Stimulated activated CD8-positive, alpha-beta memory T cell treated with anti-CD3 and anti-CD28 coated beads, Interleukin-12 subunit alpha, Interleukin-12 subunit beta, amount 100 ng/mL, for 1 hour (primary cell): Measurements from ENCODE around the gene ADAMTSL3.
"Not testable (repeated sequence)": the region's sequence is repeated elsewhere in the genome, so short reads cannot be mapped to it uniquely, and the experiment has no call there.

Experiments
- DNase-seq: peaks from one replicate; pipeline ENCODE4 v3.0.0-alpha.2; 2020; ENCODE audit warnings: low read depth

ADAMTSL3 gene

DNA sequence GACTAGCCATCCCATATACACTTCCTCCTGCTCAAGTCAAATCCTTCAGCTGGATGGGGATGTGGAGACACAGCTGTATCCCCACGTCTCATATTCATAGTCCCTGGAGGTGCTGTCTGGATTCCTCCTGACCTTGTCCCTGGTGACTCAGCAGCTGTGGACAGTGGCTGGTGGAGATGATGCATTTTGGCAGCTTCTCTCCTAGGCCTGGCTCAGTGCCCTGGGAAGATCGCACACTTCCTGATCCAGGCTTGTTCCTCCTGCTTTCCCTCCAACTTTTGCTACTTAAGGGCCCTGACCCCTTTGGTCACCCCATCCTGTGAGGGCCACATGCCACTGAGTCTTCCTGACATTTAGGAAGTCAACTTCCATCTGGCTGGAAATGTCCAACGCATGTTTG lies 44.4 kb downstream of the ADAMTSL3 start:
- DNase-seq = no peak

DNA sequence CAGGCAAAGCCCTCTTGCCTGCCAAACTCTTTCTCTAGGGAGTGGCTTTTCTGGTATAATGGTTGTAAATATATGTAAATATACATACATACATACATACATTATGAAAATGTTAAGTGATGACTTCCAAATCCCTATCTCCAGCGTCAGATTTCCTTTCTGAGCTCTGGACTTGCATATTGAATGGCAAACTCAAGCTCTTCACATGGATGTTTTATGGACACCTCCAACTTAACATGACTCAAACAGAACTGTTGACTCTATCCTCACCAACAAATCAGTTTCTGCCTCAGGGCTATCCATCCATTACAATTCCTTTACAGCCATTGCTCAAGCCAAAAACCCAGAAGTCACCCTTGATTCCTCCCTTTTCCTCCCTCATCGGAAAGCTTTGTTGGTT lies 45.1 kb downstream of the ADAMTSL3 start:
- DNase-seq = no peak

DNA sequence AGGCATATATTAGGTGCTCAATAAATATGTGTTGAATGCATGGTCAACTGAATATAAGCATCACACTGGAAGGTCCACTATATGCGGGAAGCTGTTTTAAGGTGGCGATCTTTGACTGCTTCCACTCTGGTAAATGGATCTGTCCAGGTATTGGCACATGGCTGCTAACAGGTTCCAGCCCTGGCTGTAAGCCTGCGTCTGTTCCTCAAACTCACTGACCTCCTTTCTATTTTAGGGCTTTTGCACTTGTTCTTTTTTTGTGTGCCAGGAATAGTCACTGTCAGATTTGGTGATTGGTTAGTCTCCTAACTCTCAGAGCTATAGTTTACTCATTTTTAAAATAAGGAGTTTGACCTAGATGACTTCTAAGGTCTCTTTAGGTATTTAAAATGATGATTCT lies 46.2 kb downstream of the ADAMTSL3 start:
- no peak for DNase-seq

DNA sequence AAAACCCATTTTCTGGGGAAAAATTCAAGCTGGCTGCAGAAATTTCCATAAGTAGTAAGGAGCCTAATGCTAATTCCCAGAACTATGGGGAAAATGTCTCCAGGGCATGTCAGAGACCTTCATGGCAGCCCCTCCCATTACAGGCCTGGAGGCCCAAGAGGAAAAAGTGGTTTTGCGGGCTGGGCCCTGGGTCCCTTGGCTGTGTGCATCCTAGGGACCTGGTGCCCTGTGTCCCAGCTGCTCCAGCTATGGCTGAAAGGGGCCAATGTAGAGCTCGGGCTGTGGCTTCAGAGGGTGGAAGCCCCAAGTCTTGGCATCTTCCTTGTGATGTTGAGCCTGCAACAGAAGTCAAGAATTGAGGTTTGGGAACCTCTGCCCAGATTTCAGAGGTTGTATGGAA lies 48.4 kb downstream of the ADAMTSL3 start:
- not testable (repeated sequence) for DNase-seq

DNA sequence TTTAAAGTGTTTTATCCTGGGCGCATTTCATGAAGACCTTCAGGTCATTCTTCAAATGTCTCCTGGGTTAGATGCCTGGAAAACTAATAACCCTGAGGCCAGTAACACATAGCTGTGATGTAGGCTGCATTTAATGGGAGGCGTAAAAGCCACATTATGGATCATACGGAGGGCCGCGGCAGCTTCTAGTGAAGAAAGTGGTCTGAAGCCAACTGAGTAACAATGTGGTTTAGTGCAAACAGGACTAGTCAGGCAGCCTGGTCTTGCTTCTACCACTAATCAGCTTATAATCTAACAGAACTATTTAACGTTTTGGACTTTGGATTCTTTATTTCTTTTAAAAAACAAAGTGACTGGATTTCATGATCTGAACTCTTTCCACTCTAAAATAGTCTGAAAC lies 54.4 kb downstream of the ADAMTSL3 start:
- no peak for DNase-seq

DNA sequence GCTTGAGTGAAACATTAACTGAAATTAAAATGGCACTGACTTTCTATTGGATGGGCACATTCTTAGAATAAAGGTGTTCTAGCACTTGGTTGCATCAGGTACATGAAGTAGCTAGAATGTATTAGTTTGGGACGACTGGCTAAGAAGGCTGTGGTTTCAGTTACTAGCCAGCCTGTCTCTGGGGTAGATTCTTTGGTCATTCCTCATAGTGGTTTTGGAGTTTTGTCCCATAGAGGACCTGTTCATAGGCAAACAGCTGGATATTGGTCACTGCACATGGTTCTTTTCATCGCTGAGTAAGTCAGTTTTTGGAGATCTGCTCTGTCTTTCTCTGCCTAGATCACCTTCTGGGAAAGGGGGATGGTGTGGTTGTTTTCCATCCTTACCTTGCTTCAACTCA lies 55.3 kb downstream of the ADAMTSL3 start:
- DNase-seq = no peak

DNA sequence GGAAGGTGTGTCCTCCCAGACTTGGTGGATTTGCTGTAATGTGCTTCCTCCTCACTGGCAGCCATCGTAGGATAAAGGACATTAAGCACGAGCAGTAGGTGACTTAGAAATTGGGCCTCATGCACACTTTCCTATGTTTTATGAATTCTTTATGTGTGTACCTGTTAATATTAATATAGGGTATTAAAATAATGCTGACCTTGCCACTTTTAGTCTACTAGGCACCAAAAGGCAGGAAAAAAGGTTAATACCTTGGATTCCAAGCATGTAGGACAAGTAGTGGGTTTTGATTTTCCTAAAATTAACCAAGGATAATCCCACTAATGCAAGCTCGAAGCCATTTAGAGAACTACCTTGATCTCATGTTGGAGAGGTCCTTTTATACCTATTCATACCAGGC lies 55.9 kb downstream of the ADAMTSL3 start:
- no peak for DNase-seq

DNA sequence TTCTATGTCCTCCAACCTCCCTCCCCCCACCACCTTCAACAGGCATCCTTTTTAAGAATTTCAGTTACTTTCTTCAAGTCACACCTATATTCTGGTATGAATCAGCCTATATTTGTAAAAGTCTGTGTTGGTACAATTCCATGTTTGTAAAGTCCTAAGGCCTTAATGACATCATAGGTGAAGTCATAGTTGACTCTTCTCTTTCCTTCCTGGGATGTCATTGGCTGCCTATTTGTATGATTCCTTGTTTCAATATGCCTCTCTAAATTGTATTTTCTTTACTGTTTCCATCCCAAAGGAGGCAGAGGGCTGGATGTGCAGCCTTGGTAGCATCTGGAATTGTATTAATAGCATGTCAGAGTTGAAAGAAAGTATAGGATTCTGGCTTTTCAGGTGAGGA lies 56.5 kb downstream of the ADAMTSL3 start:
- no peak for DNase-seq

DNA sequence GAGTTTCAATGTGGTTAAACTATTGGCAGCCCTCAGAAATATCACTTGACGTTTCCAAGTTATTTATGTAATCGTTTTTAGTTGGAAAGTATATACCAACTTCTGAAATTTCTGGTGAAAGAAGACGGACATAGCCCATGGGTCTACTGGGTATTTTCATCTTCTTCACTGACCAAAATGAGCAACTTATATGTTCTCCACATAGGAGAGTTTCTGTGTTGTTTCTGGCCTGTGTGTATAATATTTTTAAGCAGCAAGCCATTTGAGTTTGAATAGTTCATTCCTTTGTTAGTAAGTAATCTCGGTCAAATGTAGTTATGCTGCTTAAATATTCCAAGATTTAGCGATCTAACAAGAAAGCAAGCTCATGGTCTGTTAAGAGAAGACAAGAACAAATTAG lies 57.3 kb downstream of the ADAMTSL3 start:
- no peak for DNase-seq

DNA sequence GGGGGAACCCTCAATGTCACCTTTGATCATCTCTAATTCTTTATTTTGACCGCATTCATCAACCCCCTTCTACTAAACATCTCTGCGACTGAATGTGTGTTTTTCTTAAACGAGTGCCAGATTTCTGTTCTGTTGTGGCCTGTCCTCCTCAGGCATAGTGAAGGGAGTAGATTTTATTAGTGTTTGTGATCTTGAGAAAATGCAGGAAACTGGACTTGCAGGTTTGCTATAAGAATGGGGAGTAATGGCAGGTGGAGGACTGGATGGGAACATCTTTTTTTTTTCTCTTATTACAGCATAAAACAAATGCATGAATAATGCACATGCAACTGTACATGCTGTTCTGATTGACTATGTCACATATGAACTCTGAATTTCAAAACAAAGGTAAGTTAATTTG lies 59.3 kb downstream of the ADAMTSL3 start:
- no peak for DNase-seq

DNA sequence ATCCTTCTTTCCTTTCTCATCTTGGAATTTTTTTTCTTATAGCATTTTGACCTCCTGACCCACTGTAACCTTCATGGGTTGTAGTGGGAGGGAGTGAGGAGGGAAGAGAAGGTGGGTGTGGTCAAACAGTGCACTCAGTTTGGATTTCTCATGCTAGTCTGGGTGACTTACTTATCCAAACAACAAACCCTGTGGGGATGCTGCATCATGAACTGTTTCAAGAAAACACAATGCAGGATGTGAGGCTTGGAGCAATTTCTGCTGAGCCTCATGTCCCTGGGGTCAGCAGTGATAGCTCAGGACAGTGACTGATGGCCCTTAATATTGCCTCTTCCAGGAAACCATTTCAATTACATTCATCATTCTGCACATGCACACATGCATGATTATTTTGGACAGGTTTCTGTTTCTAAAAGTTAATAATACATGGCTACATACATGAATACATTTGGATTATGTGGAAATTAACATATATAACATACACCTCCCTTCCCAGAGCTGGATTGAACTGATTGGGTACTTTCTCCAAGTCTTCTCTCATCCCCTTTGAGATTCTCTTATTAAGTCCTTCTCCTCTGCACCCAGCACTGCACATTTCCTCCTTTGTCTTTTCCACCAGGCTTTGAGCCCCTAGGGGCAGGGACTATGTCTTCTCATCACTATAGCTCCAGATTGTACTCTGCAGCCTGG lies 61.2 kb downstream of the ADAMTSL3 start:
- no peak for DNase-seq

DNA sequence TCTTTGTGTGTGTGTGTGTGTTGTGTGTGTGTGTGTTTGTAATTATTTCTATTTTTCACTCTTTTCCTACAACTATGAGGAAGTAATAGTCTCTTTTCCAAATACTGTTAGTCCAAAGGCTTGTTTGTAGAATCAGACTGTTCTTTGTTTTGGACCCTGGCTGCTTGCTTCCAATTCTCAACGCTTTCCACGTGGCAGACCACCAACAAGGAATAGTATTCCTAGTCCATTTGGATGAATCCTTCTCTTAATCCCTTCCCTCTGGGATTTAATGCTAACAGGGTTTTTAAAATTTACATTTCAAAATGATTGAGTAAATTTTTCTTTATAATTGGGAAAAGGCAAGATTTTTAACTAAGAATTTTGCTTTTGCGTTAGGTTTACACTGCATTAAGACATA lies 62.7 kb downstream of the ADAMTSL3 start:
- no peak for DNase-seq

DNA sequence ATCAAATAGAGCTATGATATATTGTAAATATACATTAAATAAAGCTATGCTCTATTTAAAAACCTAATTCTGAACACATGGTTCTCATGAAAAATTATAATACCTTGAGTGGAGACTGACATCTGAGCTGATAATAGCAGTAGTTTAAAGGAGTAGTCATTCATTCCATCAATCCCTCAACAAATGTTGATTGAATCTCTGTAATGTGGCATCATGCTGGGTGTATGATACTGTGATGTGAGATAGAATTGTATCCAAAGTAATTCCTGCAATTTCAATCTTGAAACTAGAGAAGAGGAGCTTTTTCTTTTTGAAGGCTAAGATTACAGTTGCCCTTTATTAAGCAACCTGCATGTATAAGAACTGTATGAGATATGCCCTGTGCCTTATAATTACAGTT lies 63.1 kb downstream of the ADAMTSL3 start:
- no peak for DNase-seq

DNA sequence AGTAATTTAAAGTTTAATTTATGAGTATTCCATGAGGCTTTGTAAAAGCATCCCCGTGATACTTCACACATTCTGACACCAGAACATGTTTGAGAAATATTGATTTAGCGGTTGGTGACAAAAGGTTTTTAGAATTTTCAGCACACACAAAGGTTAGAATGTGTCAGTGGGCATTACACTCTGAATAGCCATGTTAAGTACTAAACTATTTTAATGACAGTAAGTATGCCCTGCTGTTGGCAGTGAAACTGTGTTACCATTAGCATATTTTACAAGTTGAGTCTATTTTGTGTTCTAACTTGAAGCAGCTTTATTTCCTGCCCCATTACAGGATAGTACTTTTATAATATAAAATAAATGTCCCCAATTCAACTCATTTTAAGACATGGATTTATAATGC lies 66.5 kb downstream of the ADAMTSL3 start:
- DNase-seq = no peak

DNA sequence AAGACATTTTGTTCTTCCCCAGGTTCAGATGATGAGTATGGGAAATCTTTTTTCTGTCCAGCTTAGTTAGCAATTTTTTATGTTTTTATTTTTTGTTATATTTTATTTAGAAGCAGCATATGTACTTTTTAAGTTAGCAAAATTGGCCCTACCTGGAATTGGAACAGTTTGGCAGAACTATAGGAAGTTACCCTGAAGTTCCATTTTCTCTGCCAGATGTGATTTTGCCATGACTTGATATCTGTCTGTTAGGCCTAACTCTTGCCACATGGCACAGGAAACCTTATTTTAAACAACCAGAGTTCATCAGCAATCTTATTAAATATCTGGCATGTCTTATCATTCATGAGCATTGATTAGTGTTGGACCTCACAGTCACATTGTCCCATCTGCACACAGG lies 67.1 kb downstream of the ADAMTSL3 start:
- DNase-seq = no peak

DNA sequence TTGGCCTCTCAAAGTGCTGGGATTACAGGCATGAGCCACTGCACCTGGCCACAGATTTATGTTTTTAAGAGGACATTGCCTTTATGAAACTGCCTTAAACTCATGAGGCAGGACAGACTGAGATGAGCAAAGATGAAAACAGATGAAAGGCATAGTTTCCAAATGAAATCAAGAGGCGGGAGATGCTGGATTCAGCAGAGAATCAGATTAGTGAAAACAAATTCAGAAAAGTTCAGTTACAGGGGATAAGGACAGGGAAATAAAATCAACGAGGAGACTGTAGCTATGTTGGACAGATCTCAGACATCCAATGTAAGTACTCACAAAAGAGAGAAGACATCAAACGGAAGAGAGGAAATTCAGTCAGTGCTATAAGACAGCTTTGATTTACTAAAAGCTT lies 68.1 kb downstream of the ADAMTSL3 start:
- no peak for DNase-seq

DNA sequence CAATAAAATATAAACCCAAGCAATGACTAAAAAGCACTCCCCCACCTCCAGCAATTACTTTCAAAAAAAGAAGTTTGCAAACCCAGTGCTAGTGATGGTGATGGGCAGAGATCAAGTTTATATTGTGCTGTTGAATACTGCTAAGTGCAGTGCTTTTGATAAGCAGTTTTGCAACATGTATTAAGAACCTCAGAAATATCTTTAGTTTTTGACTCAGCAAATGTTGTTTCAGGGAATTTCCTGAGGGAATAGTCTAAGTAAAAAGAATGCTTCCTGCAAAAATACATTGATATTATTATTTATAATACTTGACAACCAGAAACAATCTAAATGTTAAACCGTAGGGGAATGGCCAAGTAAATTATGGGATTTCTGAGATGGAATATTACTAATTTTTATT lies 69.3 kb downstream of the ADAMTSL3 start:
- no peak for DNase-seq

DNA sequence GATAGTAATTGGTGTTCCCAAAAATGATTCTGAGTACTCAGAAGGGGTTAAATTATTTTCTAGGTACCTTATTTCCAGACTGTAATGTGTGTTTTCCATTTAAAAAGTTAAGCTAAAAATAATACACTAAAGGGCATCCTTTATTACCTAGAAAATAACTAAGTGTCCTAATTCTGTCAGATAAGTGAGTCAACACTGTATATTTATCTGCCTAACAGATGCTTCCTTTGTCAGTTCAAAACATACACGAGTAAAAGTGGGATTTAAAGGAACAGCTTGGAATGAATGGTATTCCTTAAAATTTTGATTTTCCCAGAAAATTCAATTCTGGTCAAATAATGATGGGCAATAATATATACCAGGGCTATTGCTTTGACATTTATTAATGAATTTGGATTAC lies 78.3 kb downstream of the ADAMTSL3 start:
- DNase-seq = no peak

DNA sequence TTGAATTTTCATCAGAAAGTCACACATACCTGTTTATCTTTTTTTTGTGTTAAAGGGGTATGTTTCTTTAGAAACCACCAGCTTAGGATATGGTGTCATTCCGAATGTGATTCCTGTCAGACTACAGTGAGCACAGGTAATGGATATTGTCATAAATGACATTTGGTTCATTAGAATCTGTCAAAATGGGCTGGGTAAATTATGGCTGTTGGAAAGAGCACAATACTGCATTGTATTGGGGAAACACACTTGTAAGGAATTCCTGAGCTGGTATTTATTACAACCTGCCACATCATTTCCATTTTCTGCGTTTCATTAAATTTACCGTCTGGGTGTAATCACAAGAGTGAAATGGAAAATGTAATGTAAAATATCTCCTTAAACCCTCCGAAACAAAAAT lies 78.8 kb downstream of the ADAMTSL3 start:
- DNase-seq = no peak

DNA sequence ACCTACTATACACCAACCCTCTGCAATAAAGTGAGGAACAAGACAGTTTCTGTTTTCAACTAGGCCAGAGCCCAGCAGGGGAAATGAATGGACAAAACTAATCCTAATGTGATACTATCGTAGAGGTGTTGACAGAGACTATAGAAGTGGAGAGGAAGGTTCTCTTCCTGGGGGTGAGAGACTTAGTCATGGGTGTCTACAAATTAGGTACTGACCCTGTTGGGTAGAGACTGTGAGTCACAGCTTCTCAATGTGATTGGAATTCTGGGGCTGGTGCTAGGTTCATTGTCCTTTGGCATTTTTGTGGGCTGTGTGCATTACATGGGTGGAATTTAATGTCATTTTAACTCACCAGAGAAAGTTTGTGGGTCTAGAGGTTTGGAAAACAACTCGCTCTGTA lies 79.3 kb downstream of the ADAMTSL3 start:
- DNase-seq = no peak

DNA sequence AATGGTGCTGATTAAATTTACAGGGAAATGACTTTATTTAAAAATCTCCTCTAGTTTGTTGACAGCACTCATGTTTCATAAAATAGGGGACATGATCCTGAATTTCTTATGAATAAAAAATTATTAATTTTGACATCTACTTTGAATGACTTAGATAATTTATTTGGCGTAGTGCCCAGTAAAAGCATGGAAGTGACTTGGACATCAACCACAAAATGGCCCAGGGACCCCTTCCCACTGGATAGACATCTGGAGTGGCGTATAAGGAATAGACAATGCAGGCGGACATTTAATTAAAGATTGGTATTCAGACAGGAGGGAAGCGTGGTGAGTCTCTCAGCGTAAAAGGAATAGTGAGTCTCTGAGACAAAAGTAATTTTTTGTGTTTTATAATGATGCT lies 79.8 kb downstream of the ADAMTSL3 start:
- no peak for DNase-seq

DNA sequence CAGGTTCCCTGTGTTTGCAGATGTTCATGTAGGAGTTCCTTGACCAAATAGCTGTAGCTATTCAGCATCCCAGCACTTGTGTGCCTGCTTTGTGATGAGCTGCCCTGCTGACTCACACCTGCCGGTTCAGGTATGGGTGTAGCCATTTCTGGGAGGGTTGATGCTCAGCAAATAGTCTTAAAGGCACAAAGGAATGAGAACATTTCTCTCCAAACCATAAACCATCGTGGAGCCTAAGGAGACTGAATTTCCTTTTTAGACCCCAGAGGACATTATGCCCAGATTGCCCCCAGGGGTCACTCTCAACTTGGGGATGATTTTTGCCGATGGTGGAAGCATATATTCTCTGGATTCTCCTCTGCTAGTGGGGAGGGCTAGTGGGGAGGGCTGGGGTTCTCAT lies 80.6 kb downstream of the ADAMTSL3 start:
- DNase-seq = no peak

DNA sequence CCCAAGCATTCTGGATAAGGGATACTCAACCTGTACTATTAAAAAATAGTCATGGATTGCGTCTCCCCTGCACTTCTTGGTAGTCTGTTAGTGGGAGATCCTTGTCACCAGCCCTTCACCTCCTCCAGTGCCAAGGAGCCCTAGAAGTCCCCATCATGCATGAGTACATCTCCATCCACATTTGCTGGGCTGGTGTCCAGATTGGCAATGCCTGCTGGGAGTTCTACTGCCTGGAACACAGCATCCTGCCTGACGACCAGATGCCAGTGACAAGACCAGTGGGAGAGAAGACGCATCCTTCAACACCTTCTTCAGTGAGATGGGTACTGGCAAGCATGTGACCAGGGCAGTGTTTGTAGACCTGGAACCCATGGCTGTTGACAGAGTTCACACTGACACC lies 85.7 kb downstream of the ADAMTSL3 start:
- no peak for DNase-seq

DNA sequence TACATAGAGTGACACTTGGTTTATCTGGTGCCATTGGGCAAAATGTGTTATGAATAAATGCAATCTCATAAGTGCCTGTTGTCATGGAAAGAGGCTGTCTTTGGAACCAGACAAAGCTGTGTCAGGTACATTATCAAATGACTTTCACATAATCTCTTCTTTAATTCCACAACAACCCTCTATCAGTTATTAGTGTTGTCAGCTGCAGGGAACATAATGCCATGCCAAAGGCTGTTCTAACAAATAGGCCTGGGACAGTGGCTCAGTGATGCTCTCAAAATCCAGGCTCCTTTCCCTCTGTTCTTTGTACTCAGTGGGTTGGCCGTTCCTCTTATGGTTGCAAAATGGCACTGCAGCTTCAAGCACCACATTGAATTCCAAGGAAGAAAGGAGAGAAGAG lies 91.8 kb downstream of the ADAMTSL3 start:
- no peak for DNase-seq

DNA sequence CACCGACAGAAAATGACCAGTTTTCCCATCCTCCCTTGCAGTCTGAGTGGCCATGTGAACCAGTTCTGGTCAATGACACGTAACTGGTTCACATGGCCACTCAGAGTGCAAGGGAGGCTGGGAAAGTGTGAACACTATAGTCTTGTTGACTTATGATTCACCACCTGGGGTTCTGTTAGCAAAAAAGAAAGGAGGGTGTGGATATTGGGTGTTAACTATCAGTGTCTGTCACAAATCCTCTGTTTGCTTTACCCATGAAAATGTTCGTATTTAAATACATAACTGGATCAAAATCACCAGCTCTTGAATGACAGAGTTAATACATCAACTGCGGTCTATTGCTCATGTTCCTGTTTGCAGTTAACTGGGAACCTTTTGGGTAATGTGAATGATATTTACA lies 92.3 kb downstream of the ADAMTSL3 start:
- no peak for DNase-seq
